NCI-H748 (cell line): Measurements from ENCODE around the gene BTBD7.
A peak's percentile ranks its signal among the peaks of the same experiment; 100 is the strongest.
"Not testable (repeated sequence)": the region's sequence is repeated elsewhere in the genome, so short reads cannot be mapped to it uniquely, and the experiment has no call there.

Experiments used
- DNase-seq: peaks from one replicate; lab custom pipeline; 2025; ENCODE audit not compliant: unreplicated experiment; lab: John Stamatoyannopoulos, UW

Gene BTBD7

GRCh38 chr14:93249128-93249831 is 83.6 kb downstream of the BTBD7 start:
- DNase-seq: no peak

GRCh38 chr14:93246534-93246933 is 86.3 kb downstream of the BTBD7 start:
- no peak for DNase-seq

- no peak for DNase-seq
Observed at GRCh38 chr14:93245764-93246420, 86.9 kb downstream of the BTBD7 start.

GRCh38 chr14:93240678-93241000 is 92.2 kb downstream of the BTBD7 start:
- no peak for DNase-seq

- DNase-seq: no peak
Observed at GRCh38 chr14:93239869-93240677, 92.8 kb downstream of the BTBD7 start.

GRCh38 chr14:93234798-93235197 is 98.0 kb downstream of the BTBD7 start:
- DNase-seq: peak; percentile 61

GRCh38 chr14:93233078-93233477 is 99.8 kb downstream of the BTBD7 start:
- DNase-seq: not testable (repeated sequence)

- no peak for DNase-seq
Observed at GRCh38 chr14:93232159-93232558, 100.7 kb downstream of the BTBD7 start.

GRCh38 chr14:93231129-93231979 is 101.5 kb downstream of the BTBD7 start:
- DNase-seq: peak; percentile 70

- DNase-seq: peak; percentile 25
Observed at GRCh38 chr14:93230539-93230938, 102.3 kb downstream of the BTBD7 start.

GRCh38 chr14:93228550-93228949 is 104.3 kb downstream of the BTBD7 start:
- DNase-seq: no peak

GRCh38 chr14:93223565-93223964 is 109.3 kb downstream of the BTBD7 start:
- DNase-seq: no peak

GRCh38 chr14:93220509-93220908 is 112.3 kb downstream of the BTBD7 start:
- DNase-seq: no peak

- DNase-seq: peak; percentile 77
Observed at GRCh38 chr14:93219103-93219726, 113.6 kb downstream of the BTBD7 start.

GRCh38 chr14:93214598-93214997 is 118.2 kb downstream of the BTBD7 start:
- no peak for DNase-seq

GRCh38 chr14:93212432-93212831 is 120.4 kb downstream of the BTBD7 start:
- no peak for DNase-seq

- DNase-seq: peak; percentile 74
Observed at GRCh38 chr14:93207468-93208308, 125.1 kb downstream of the BTBD7 start.

GRCh38 chr14:93206793-93207467 is 125.9 kb downstream of the BTBD7 start, which contains the start of the genes GON7 and UBR7:
Gene GON7, minus strand, starts transcription at chr14:93207065. Its CDS starts 28 bp downstream, at chr14:93207037.
Gene UBR7, plus strand, starts transcription at chr14:93207256. Its CDS starts 36 bp downstream, at chr14:93207292.
- DNase-seq: peak; percentile 99

- no peak for DNase-seq
Observed at GRCh38 chr14:93201155-93201704, 131.6 kb downstream of the BTBD7 start.
